Right lobe of liver (tissue), 6 donors: ENCODE results near the gene HNRNPLL. TPM values are rescaled to one million over a fixed set of nuclear protein-coding genes. Genes with fewer than 3 reads are reported as not detected.
"Not testable (repeated sequence)": the region's sequence is repeated elsewhere in the genome, so short reads cannot be mapped to it uniquely, and the experiment has no call there.

Experiments used
- ATAC-seq, 4 donors: fragments of 200-7000 bp; cut with Tn5 transposase; one replicate each; pipeline ENCODE4 v1.9.1; 2020; ENCODE audit warnings: mild to moderate bottlenecking in 4 of 4, moderate library complexity in 4 of 4
- DNase-seq, 3 donors: peaks; one replicate each; pipeline ENCODE4 v3.0.0-alpha.2; 2020
- H3K27ac ChIP-seq, 3 donors: fragments of 200-600 bp; one replicate each; pipeline ENCODE4 v1.8.0; 2022
- H3K27me3 ChIP-seq, 2 donors: fragments of 200-600 bp; one replicate each; pipeline ENCODE4 v1.8.0; 2022
- H3K36me3 ChIP-seq, 4 donors: fragments of 200-600 bp; sonication (generic) in 1 of 4; one replicate each; pipeline versions ENCODE4 v1.5.1 to v1.8.0; 2017 to 2022; ENCODE audit warnings: control low read depth in 1 of 4
- H3K4me1 ChIP-seq, 4 donors: fragments of 200-600 bp; sonication (generic) in 1 of 4; one replicate each; pipeline versions ENCODE4 v1.5.1 to v1.8.0; 2017 to 2022; ENCODE audit warnings: control low read depth in 1 of 4
- H3K4me3 ChIP-seq, 3 donors: fragments of 200-600 bp; one replicate each; pipeline ENCODE4 v1.8.0; 2022
- H3K9me3 ChIP-seq, 4 donors: fragments of 200-600 bp; sonication (generic) in 1 of 4; one replicate each; pipeline versions ENCODE4 v1.5.1 to v1.8.0; 2017 to 2022; ENCODE audit warnings: control low read depth in 1 of 4
- CTCF ChIP-seq, 4 donors: fragments of 200-600 bp in 3 of 4; fragments of 450-650 bp in 1 of 4; IDR thresholded peaks; one replicate each; pipeline versions ENCODE4 v1.5.1 to v1.8.0; 2016 to 2022; ENCODE audit warnings: antibody characterized with exemption in 4 of 4, mild to moderate bottlenecking in 2 of 4
- POLR2A ChIP-seq: fragments of 450-650 bp; IDR thresholded peaks from one replicate; pipeline ENCODE4 v1.6.1; 2017; ENCODE audit warnings: antibody characterized with exemption, mild to moderate bottlenecking
- WGBS: methylation state at CpG from one replicate; pipeline ENCODE4 v1.1.6; 2018; ENCODE audit warnings: low coverage, low lambda C conversion rate; ENCODE audit not compliant: insufficient coverage; ENCODE audit errors: missing lambda C conversion rate; 5-methylcytosine and 5-hydroxymethylcytosine counted together
- intact Hi-C, 2 donors: fragments of 100-400 bp; cut with DNase I; formaldehyde crosslinking; loops; one replicate each; pipeline versions ENCODE4 v1.11.2 to v1.14.1; 2022
- total RNA-seq, 6 experiments: library from RNA; depleted of rRNA in 2 of 6; stranded (reverse); fragments of >200 nt in 2 of 6; fragmentation: NEBNext Ultra II Directional in 3 of 6; extraction: Animal tissue kit (Norgen Biotek cat#: 25700) in 3 of 6; gene quantifications; one replicate each; pipeline versions ENCODE4 v1.1.0 to v1.2.4, GENCODE V29; 2016 to 2023
- donor health status: DM: no; HTN: yes; CAD: no.
- donor health status: DM: no; HTN: no; CAD: no.
- donor health status: DM: no; HTN: no; CAD: no.
- donor health status: DM: no; HTN: yes; CAD: no.
- donor health status: DM: no; HTN: yes; CAD: no.

Gene HNRNPLL
- total RNA-seq, 6 experiments from 2014 or later, result 9.2 to 15.9 (median 13.9) TPM

GRCh38 chr2:38549071-38549704, 53.5 kb downstream of the HNRNPLL start:
- Histone ChIP-seq H3K4me3 (no peak overlapping the region), H3K36me3 (no peaks in the 10 kb centered on the region), H3K27me3 (no peaks in the 10 kb centered on the region), H3K9me3 (no peaks in the 10 kb centered on the region), H3K4me1 (no peaks in the 10 kb centered on the region), H3K27ac (no peak overlapping the region)
- DNase-seq, result no peak
- 64% methylated on average over 7 of the region's 7 CpGs for WGBS
- TF ChIP-seq POLR2A, result no peak
- TF ChIP-seq CTCF (IDR thresholded peaks at IDR 0.05), result no peak
- intact Hi-C loops, result no loop called here
- no peak for ATAC-seq

GRCh38 chr2:38547791-38548190, 54.9 kb downstream of the HNRNPLL start:
- Histone ChIP-seq H3K27me3 (no peaks in the 10 kb centered on the region), H3K27ac (no peak overlapping the region), H3K9me3 (no peaks in the 10 kb centered on the region), H3K4me1 (no peaks in the 10 kb centered on the region), H3K4me3 (no peak overlapping the region), H3K36me3 (no peaks in the 10 kb centered on the region)
- intact Hi-C loops, result no loop called here
- no peak for ATAC-seq
- DNase-seq, result no peak
- TF ChIP-seq POLR2A (no peak), CTCF (IDR thresholded peaks at IDR 0.05) (no peak)
- WGBS, result 88% methylated on average over 1 of the region's 1 CpG

- 77% methylated on average over 3 of the region's 3 CpGs for WGBS
- Histone ChIP-seq H3K9me3 (no peaks in the 10 kb centered on the region), H3K27me3 (no peaks in the 10 kb centered on the region), H3K4me3 (no peak overlapping the region), H3K36me3 (no peaks in the 10 kb centered on the region), H3K4me1 (peaks cover 0 to 1% (median 0%) of the 10 kb centered on the region in 4 donors), H3K27ac (no peak overlapping the region)
- no peak for TF ChIP-seq CTCF (IDR thresholded peaks at IDR 0.05)
- TF ChIP-seq POLR2A, result no peak
- intact Hi-C loops, result no loop called here
- ATAC-seq (no peak), DNase-seq (no peak)
Observed at GRCh38 chr2:38546585-38546984, 56.1 kb downstream of the HNRNPLL start.

GRCh38 chr2:38546064-38546463, 56.7 kb downstream of the HNRNPLL start:
- no peak for TF ChIP-seq POLR2A
- no peak for TF ChIP-seq CTCF (IDR thresholded peaks at IDR 0.05)
- peaks cover 0 to 3% (median 0%) of the 10 kb centered on the region in 4 donors for H3K4me1 ChIP-seq
- intact Hi-C loops, result no loop called here
- no peaks in the 10 kb centered on the region for H3K27me3 ChIP-seq
- no peak overlapping the region for H3K4me3 ChIP-seq
- H3K36me3 ChIP-seq, result no peaks in the 10 kb centered on the region
- no peaks in the 10 kb centered on the region for H3K9me3 ChIP-seq
- no peak overlapping the region for H3K27ac ChIP-seq
- ATAC-seq (no peak), DNase-seq (no peak)

- H3K27me3 ChIP-seq, H3K36me3 ChIP-seq, H3K4me1 ChIP-seq, H3K4me3 ChIP-seq, H3K27ac ChIP-seq, H3K9me3 ChIP-seq, intact Hi-C loops, DNase-seq: not testable (repeated sequence)
- ATAC-seq, result peak in 1 of 4 donors; percentile 20
- WGBS, result 88% methylated on average over 4 of the region's 4 CpGs
Observed at GRCh38 chr2:38542248-38542631, 60.5 kb downstream of the HNRNPLL start.
